ENCODE results near the gene SLC18A2.
A peak's percentile ranks its signal among the peaks of the same experiment; 100 is the strongest.

SLC18A2 gene

DNA sequence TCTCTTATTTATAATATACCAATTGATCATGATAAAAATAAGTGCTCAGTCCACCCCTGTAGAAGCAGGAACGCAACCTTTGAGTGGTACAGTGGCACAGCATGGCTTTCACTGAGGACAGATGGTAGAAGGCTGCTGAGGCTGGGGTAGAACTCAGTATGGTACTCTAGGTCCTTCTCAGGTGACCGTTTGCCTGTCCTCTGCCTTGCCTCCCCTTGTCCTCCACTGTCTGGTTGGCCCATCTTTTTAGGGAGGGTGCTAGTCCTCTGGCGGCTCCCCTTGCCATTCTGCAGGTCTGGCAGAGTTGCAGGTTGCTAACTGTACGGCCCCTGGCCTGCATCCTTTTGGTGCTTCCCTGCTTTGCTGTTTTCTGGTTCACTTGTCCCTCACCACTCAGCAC, 27.3 kb downstream of the SLC18A2 start:
- H3K27me3 ChIP-seq (ENCODE audit: control insufficient read depth in 1 of 2, insufficient read depth in 1 of 2, low read length in 2 of 2), result peaks cover 0 to under 1% of the 10 kb centered on the region in 2 experiments
- DNase-seq, result no peak
- H3K9ac ChIP-seq (ENCODE audit: low read length), result no peak overlapping the region
- no peak overlapping the region for H3K4me3 ChIP-seq (ENCODE audit: insufficient read depth in 1 of 2, low read depth in 1 of 2, low read length in 2 of 2)
- WGBS, result 82% methylated on average over 4 of the region's 4 CpGs
- H3K4me1 ChIP-seq (ENCODE audit: control insufficient read depth, insufficient read depth, low read depth, low read length), result no peaks in the 10 kb centered on the region
- no peaks in the 10 kb centered on the region for H3K9me3 ChIP-seq (ENCODE audit: control insufficient read depth, low read length)
- no peak overlapping the region for H2BK5ac ChIP-seq (ENCODE audit: low read depth, low read length, poor library complexity, severe bottlenecking)
- H3K4me2 ChIP-seq (ENCODE audit: low read length, poor library complexity, severe bottlenecking), result no peak overlapping the region
- H2AK5ac ChIP-seq (ENCODE audit: low read length, severe bottlenecking), result no peak overlapping the region
- no peak overlapping the region for H2BK120ac ChIP-seq (ENCODE audit: low read depth, low read length)
- H4K8ac ChIP-seq (ENCODE audit: low read length), result no peak overlapping the region
- H3K36me3 ChIP-seq (ENCODE audit: control insufficient read depth in 1 of 2, insufficient read depth in 2 of 2, low read depth in 1 of 2, low read length in 2 of 2), result no peaks in the 10 kb centered on the region
- no peak overlapping the region for H3K18ac ChIP-seq (ENCODE audit: low read depth in 1 of 2, low read length in 2 of 2)
- no peaks in the 10 kb centered on the region for H3K79me1 ChIP-seq (replicated peaks; ENCODE audit: low read length, poor library complexity, severe bottlenecking)
- no peak overlapping the region for H4K91ac ChIP-seq (ENCODE audit: low read length)
- H3K27ac ChIP-seq (ENCODE audit: low read length, poor library complexity, severe bottlenecking), result no peak overlapping the region
- H2BK15ac ChIP-seq (ENCODE audit: low read depth, poor library complexity, severe bottlenecking), result no peak overlapping the region
- no peak overlapping the region for H2AFZ ChIP-seq (ENCODE audit: low read depth, low read length)
- H3K23ac ChIP-seq (ENCODE audit: low read length in 2 of 2), result no peak overlapping the region
- no peak overlapping the region for H3K4ac ChIP-seq (ENCODE audit: low read depth in 1 of 2, low read length in 2 of 2)
- no peak overlapping the region for H2BK12ac ChIP-seq (ENCODE audit: low read length in 2 of 2)
- no peak overlapping the region for H3K14ac ChIP-seq (ENCODE audit: low read length in 2 of 2)

- no peak overlapping the region for H3K23ac ChIP-seq (ENCODE audit: low read length in 2 of 2)
- H3K18ac ChIP-seq (ENCODE audit: low read depth in 1 of 2, low read length in 2 of 2), result no peak overlapping the region
- H2AFZ ChIP-seq (ENCODE audit: low read depth, low read length), result no peak overlapping the region
- H3K27ac ChIP-seq (ENCODE audit: low read length, poor library complexity, severe bottlenecking), result no peak overlapping the region
- H2BK5ac ChIP-seq (ENCODE audit: low read depth, low read length, poor library complexity, severe bottlenecking), result no peak overlapping the region
- WGBS, result 93% methylated on average over 2 of the region's 2 CpGs
- no peak overlapping the region for H4K91ac ChIP-seq (ENCODE audit: low read length)
- no peaks in the 10 kb centered on the region for H3K27me3 ChIP-seq (ENCODE audit: control insufficient read depth in 1 of 2, insufficient read depth in 1 of 2, low read length in 2 of 2)
- H2BK12ac ChIP-seq (ENCODE audit: low read length in 2 of 2), result no peak overlapping the region
- H3K9me3 ChIP-seq (ENCODE audit: control insufficient read depth, low read length), result no peaks in the 10 kb centered on the region
- no peak overlapping the region for H3K14ac ChIP-seq (ENCODE audit: low read length in 2 of 2)
- no peak overlapping the region for H2BK15ac ChIP-seq (ENCODE audit: low read depth, poor library complexity, severe bottlenecking)
- H3K4ac ChIP-seq (ENCODE audit: low read depth in 1 of 2, low read length in 2 of 2), result no peak overlapping the region
- no peaks in the 10 kb centered on the region for H3K36me3 ChIP-seq (ENCODE audit: control insufficient read depth in 1 of 2, insufficient read depth in 2 of 2, low read depth in 1 of 2, low read length in 2 of 2)
- H3K9ac ChIP-seq (ENCODE audit: low read length), result no peak overlapping the region
- no peaks in the 10 kb centered on the region for H3K4me1 ChIP-seq (ENCODE audit: control insufficient read depth, insufficient read depth, low read depth, low read length)
- DNase-seq, result no peak
- H2AK5ac ChIP-seq (ENCODE audit: low read length, severe bottlenecking), result no peak overlapping the region
- no peak overlapping the region for H4K8ac ChIP-seq (ENCODE audit: low read length)
- H3K4me2 ChIP-seq (ENCODE audit: low read length, poor library complexity, severe bottlenecking), result no peak overlapping the region
- H2BK120ac ChIP-seq (ENCODE audit: low read depth, low read length), result no peak overlapping the region
- H3K4me3 ChIP-seq (ENCODE audit: insufficient read depth in 1 of 2, low read depth in 1 of 2, low read length in 2 of 2), result no peak overlapping the region
- H3K79me1 ChIP-seq (replicated peaks; ENCODE audit: low read length, poor library complexity, severe bottlenecking), result no peaks in the 10 kb centered on the region
These were observed 28.0 kb downstream of the SLC18A2 start for GRCh38 chr10:117268907-117269306.

GRCh38 chr10:117271427-117271826, 30.5 kb downstream of the SLC18A2 start:
- H4K8ac ChIP-seq (ENCODE audit: low read length), result no peak overlapping the region
- H3K27ac ChIP-seq (ENCODE audit: low read length, poor library complexity, severe bottlenecking), result no peak overlapping the region
- peak; percentile 1 for DNase-seq
- H3K36me3 ChIP-seq (ENCODE audit: control insufficient read depth in 1 of 2, insufficient read depth in 2 of 2, low read depth in 1 of 2, low read length in 2 of 2), result no peaks in the 10 kb centered on the region
- H2AFZ ChIP-seq (ENCODE audit: low read depth, low read length), result no peak overlapping the region
- H3K4me1 ChIP-seq (ENCODE audit: control insufficient read depth, insufficient read depth, low read depth, low read length), result no peaks in the 10 kb centered on the region
- H2AK5ac ChIP-seq (ENCODE audit: low read length, severe bottlenecking), result no peak overlapping the region
- no peak overlapping the region for H2BK120ac ChIP-seq (ENCODE audit: low read depth, low read length)
- no peak overlapping the region for H3K4me2 ChIP-seq (ENCODE audit: low read length, poor library complexity, severe bottlenecking)
- WGBS, result 79% methylated on average over 3 of the region's 3 CpGs
- no peak overlapping the region for H3K4me3 ChIP-seq (ENCODE audit: insufficient read depth in 1 of 2, low read depth in 1 of 2, low read length in 2 of 2)
- no peak overlapping the region for H2BK12ac ChIP-seq (ENCODE audit: low read length in 2 of 2)
- no peak overlapping the region for H2BK5ac ChIP-seq (ENCODE audit: low read depth, low read length, poor library complexity, severe bottlenecking)
- H3K27me3 ChIP-seq (ENCODE audit: control insufficient read depth in 1 of 2, insufficient read depth in 1 of 2, low read length in 2 of 2), result no peaks in the 10 kb centered on the region
- no peaks in the 10 kb centered on the region for H3K9me3 ChIP-seq (ENCODE audit: control insufficient read depth, low read length)
- H2BK15ac ChIP-seq (ENCODE audit: low read depth, poor library complexity, severe bottlenecking), result no peak overlapping the region
- no peak overlapping the region for H3K23ac ChIP-seq (ENCODE audit: low read length in 2 of 2)
- no peaks in the 10 kb centered on the region for H3K79me1 ChIP-seq (replicated peaks; ENCODE audit: low read length, poor library complexity, severe bottlenecking)
- H3K4ac ChIP-seq (ENCODE audit: low read depth in 1 of 2, low read length in 2 of 2), result no peak overlapping the region
- no peak overlapping the region for H3K14ac ChIP-seq (ENCODE audit: low read length in 2 of 2)
- H4K91ac ChIP-seq (ENCODE audit: low read length), result no peak overlapping the region
- H3K18ac ChIP-seq (ENCODE audit: low read depth in 1 of 2, low read length in 2 of 2), result no peak overlapping the region
- no peak overlapping the region for H3K9ac ChIP-seq (ENCODE audit: low read length)

DNA sequence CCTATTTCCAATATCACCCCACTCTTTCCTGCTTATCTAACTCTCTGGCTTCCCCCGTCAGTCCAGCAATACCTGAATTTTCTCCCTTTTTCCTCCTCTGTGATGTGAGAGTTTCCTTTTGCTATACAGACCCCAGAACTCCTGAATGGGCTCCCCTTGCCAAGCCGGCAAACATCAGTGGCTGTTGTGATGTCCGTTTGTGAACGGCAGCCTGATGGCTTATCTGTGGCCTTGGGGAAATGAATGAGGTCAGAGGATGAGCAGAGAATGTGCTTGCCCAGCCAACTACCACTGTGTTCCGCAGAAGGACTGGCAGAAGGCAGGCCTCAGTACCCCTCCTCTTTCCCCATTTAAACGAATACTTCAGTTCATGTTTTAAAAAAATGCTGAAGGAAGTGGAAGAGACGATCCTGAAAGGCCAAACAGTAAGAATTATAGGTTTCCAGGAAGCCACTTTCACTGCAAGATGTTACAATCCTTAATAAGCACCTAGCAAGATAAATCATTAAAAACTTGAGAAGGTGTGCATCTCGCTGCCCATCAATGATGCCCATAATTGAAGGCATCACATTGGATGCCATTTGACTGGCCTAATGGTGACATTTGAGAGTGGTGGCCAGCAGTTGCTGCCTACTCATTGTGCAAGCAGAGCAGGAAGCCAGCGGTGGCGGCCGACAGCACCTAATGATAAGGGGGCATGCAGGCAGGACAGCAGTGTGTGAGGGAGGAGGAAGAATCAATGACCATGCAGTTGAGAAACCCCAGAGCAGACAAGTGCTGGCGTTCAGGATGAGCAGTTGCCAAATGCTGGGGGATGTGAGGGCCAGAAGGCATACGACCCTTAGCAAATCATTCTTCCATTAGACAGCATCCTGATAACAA, 31.5 kb downstream of the SLC18A2 start:
- Histone ChIP-seq H2AK5ac (ENCODE audit: low read length, severe bottlenecking) (no peak overlapping the region), H3K18ac (ENCODE audit: low read depth in 1 of 2, low read length in 2 of 2) (no peak overlapping the region), H3K9me3 (ENCODE audit: control insufficient read depth, low read length) (no peaks in the 10 kb centered on the region), H2BK120ac (ENCODE audit: low read depth, low read length) (no peak overlapping the region), H4K91ac (ENCODE audit: low read length) (no peak overlapping the region), H2AFZ (ENCODE audit: low read depth, low read length) (no peak overlapping the region), H3K27ac (ENCODE audit: low read length, poor library complexity, severe bottlenecking) (no peak overlapping the region), H3K36me3 (ENCODE audit: control insufficient read depth in 1 of 2, insufficient read depth in 2 of 2, low read depth in 1 of 2, low read length in 2 of 2) (peaks cover 0 to 5% of the 10 kb centered on the region in 2 experiments), H3K23ac (ENCODE audit: low read length in 2 of 2) (no peak overlapping the region), H3K4me1 (ENCODE audit: control insufficient read depth, insufficient read depth, low read depth, low read length) (no peaks in the 10 kb centered on the region), H2BK15ac (ENCODE audit: low read depth, poor library complexity, severe bottlenecking) (no peak overlapping the region), H3K4me2 (ENCODE audit: low read length, poor library complexity, severe bottlenecking) (no peak overlapping the region), H3K27me3 (ENCODE audit: control insufficient read depth in 1 of 2, insufficient read depth in 1 of 2, low read length in 2 of 2) (no peaks in the 10 kb centered on the region), H3K4me3 (ENCODE audit: insufficient read depth in 1 of 2, low read depth in 1 of 2, low read length in 2 of 2) (no peak overlapping the region), H2BK5ac (ENCODE audit: low read depth, low read length, poor library complexity, severe bottlenecking) (no peak overlapping the region), H3K4ac (ENCODE audit: low read depth in 1 of 2, low read length in 2 of 2) (no peak overlapping the region), H3K9ac (ENCODE audit: low read length) (no peak overlapping the region), H2BK12ac (ENCODE audit: low read length in 2 of 2) (no peak overlapping the region), H3K79me1 (replicated peaks; ENCODE audit: low read length, poor library complexity, severe bottlenecking) (no peaks in the 10 kb centered on the region), H4K8ac (ENCODE audit: low read length) (no peak overlapping the region), H3K14ac (ENCODE audit: low read length in 2 of 2) (no peak overlapping the region)
- DNase-seq, result no peak
- WGBS, result 77% methylated on average over 11 of the region's 13 CpGs
